ENCODE measurements around the gene TPGS1.
A peak's percentile ranks its signal among the peaks of the same experiment; 100 is the strongest.

Gene TPGS1

GRCh38 chr19:507286-508203, at the start of gene TPGS1:
Gene TPGS1 (plus strand): TSS chr19:507497. CDS start chr19:507507, 10 bp downstream.
- peak; percentile 94 for DNase-seq (ENCODE audit: low spot score)

DNA sequence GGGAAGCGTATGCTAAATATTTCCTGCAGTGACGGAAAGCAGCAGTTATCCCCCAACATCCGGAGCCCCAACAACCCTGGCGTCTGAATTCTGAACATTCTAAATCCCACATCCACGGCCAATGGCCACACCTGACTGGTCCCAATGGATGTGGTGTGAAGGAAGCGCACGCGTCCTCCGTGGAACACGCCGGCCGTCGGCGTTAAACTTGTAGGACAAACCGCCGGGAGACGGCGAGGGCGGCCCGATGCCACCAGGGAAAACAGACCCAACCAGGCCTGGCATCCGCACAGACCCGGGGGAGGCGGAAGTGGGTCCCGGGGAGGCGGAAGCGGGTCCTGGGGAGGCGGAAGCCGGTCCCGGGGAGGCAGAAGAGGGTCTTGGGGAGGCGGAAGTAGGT, 49.7 kb upstream of the TPGS1 start:
- no peak for DNase-seq (ENCODE audit: low spot score)

GRCh38 chr19:458091-459042, 48.9 kb upstream of the TPGS1 start:
- DNase-seq (ENCODE audit: low spot score): no peak

DNA sequence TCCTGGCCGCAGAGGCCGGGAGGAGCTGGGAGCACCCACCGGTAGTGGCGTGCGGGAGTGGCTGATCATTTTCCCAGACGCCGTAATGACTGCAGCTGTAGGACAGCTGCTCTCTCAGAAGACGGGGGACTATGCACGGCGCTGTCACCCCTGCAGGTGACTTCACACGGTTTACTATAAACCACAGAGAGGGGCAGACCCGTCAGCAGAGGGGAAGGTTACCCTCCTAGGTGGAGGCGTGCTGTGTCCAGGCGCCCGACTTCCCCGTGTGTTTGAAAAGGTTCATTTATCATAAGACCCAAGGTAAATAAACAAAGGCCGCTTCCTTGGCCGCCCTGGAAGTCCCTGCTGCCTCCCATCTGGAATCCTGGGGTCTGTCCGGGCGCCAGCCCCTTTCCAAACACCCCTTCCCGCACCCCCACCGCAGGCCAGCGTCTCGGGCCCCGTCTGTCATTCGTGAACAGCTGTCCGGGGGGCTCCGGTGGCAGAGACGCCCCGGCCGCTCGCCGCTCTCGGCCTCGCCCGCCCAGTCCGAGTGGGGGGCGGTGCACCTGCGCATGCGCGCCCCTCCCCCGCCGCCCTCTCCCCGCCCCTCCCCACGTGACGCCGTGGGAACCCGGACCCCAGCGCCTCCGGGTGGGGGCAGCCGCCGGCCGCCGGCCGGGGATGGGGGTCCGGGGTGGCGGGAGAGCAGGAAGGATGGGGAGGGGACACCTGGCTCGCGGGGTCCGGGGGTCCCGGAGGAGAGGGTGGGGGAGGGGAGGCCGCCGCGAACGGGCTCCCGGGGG, 47.4 kb upstream of the TPGS1 start:
- DNase-seq (ENCODE audit: low spot score): peak; percentile 71

DNA sequence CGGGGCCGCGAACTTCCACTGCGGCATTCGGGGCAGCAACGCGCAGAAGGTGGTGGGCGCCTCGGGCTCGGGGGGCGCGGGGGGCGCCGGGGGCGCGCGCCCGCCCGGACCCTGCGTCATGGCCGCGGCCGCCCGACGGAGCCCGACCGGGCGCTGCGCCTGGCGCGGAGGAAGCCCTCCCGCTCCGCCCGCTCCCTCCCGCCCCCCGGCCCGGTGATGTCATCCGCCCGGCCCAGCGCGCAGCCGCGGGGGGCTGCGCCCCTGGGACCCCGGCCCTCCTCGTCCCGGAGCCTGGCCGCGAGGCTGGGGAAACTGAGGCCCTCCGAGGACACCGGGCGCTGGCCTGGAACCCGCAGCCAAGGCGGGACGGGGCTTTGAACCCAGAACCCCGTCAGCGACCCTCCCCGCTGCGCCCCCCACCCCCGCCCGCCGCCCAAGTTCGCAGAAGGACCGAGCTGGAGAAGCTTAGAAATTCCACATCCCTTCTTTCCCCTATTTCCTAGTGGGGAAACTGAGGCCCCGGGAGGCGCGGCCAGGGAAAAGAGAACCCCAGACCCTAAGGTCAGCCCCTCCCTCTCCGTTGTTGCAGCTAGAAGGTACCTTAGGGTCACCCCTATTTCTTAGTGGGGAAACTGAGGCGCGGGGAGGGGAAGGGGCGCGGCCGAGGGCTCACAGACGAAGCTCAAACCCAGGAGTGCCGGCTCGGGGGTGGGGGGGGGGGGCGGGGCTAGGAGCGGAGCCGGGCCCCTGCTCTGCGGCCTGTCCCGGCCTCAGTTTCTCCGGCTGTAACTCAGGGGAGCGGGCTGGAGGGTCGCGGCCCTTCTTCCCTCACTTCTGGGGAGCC, 46.2 kb upstream of the TPGS1 start, which contains the start of gene SHC2:
Gene SHC2, minus strand, starts transcription at position 157 of the 844 bp plus-strand sequence. Its CDS starts 37 bp downstream, at position 120.
- DNase-seq (ENCODE audit: low spot score): no peak

- DNase-seq (ENCODE audit: low spot score): no peak
Measured at GRCh38 chr19:461721-462551, 45.4 kb upstream of the TPGS1 start.

DNA sequence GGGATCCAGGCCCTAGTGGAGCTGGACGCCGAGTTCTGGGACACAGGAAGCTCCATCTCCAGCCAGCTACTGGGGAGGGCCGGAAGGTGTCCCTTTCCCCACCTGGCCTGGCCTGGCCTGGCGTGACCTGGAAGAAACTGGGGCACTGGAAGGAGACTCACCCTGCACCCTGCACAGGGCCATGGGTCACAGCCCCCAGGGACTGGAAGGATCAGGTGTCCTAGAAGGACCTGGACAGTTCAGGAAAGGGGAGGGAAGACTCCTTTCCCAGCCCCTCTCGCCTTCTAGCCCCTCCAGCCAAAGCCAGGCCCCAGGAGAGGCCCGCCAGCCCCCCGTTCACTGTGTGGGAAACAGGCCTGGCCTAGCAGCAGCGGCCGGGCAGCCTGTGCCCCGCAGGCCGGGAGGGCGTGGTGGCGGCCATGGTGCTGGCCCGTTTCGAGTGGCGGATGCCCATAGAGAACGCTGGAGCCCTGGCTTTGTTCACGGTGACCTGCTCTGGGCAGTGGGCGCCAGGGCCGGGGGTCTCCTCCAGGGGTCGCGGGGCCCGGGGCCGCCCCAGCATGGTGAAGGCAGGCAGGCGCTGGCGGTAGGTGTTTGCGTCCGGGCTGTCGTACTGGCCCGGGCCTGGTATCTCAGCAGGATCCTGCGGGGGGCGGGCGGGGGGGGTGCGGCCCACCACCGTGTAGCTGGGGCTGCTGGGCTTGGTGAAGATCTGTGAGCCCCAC, 43.7 kb upstream of the TPGS1 start:
- no peak for DNase-seq (ENCODE audit: low spot score)

DNA sequence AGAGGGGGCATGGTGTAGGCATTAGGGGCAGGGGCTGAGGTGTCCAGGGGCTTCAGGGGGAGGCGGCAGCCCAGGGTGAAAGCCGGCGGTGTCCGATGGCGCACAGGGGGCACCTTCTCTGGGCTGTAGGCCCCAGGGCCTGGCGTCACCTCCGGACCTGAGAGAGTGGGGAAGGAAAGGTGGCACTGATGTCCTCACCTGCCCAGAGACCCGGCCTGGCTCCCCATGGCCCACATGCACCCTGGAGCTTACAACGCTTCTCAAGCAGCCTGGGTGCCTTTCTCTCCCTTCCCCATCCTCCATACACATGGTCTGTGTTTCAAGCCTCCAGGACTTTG, 43.1 kb upstream of the TPGS1 start:
- no peak for DNase-seq (ENCODE audit: low spot score)

GRCh38 chr19:465056-465816, 42.1 kb upstream of the TPGS1 start:
- DNase-seq (ENCODE audit: low spot score): no peak

- no peak for DNase-seq (ENCODE audit: low spot score)
Measured at GRCh38 chr19:467554-467953, 39.7 kb upstream of the TPGS1 start.

DNA sequence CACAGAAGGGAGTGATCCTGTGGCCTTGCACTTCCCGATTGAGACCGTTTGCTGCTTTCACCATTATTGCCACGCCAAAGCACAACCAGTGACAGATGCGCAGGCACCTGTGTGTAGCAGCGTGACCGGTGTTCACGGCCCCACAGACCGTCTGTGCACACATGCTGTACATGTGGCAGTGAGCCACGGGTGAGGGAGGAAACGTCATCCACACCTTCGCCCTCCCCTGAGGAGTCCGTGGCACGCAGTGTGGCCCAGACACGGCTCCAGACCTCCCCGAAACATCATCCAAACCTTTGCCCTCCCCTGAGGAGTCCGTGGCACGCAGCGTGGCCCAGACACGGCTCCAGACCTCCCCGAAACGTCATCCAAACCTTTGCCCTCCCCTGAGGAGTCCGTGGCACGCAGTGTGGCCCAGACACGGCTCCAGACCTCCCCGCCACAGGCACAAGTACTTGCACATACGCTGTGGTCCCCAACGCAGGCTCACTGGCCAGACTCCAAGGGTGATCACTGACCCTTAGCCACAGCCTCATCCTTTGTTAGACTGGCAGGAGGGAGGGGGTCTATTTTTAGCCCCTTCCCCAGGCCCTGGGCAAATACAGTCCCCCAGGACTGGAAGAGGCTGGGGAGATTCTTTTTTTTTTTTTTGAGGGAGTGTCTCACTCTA, 38.6 kb upstream of the TPGS1 start:
- no peak for DNase-seq (ENCODE audit: low spot score)

GRCh38 chr19:469833-470232, 37.5 kb upstream of the TPGS1 start:
- DNase-seq (ENCODE audit: low spot score): no peak

GRCh38 chr19:470701-471100, 36.6 kb upstream of the TPGS1 start:
- DNase-seq (ENCODE audit: low spot score): no peak

GRCh38 chr19:472005-472858, 35.1 kb upstream of the TPGS1 start:
- DNase-seq (ENCODE audit: low spot score): no peak

DNA sequence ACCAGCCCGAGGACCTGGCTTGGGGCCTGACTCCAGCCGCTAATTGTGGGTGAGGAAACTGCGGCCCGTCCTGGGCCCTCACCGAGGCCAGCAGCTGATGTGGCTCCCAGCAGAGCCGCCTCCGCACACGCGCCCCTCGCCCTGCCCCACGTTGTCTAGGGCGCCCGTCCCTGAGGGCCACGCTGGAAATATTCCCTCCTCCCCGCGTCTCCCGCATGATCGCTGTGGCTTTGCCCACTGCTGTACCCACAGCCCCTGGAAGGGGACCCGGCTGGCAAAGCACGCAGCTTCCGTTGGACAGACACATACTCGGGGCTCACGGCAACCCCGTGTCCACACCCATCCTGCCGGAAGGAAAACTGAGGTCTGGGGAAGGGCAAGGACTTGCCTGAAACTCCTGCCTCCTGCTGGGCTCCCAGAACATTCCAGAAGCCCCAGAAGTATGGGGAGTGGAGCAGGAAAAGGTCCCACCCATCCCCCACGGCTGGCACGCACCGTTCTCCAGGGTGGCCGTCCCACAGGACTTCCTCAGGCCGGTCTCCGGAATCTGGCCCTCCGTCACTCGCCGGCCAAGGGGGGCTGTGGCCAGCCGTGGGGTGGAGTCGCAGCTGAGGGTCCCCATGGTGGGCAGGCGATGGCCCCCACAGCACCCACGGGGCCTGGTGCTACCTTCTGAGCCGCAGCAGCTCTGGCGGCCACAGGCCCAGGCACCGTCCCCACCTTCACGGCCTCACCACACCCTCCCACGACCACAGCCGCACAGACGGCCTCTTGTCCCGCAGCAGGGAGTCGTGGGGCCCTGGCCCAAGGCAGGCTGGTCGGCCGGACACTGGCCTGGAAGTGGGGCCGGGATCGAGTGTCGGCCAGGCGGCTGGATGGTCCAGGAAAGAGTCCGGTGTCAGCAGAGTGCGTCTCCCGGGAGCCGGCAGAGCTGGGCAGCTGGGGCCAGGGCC, 32.9 kb upstream of the TPGS1 start:
- DNase-seq (ENCODE audit: low spot score): no peak

- no peak for DNase-seq (ENCODE audit: low spot score)
Measured at GRCh38 chr19:475360-475759, 31.9 kb upstream of the TPGS1 start.

All from GM03348 (cell line).